WI38 (cell line): ENCODE measurements around the gene PPP1R1B.

Experiments
- H3K4me3 ChIP-seq: 2 replicates; pipeline ENCODE4 v1.5.1; 2011; ENCODE audit warnings: low read depth, mild to moderate bottlenecking, control low read depth, low read length
- CTCF ChIP-seq: IDR thresholded peaks from 2 replicates; pipeline ENCODE4 v1.5.1; 2012; ENCODE audit warnings: low read depth, mild to moderate bottlenecking, control low read depth, low read length

PPP1R1B gene

GRCh38 chr17:39597372-39598046 lies 29.2 kb upstream of the PPP1R1B start:
- no peak overlapping the region for H3K4me3 ChIP-seq
- TF ChIP-seq CTCF, result no peak

- no peak overlapping the region for H3K4me3 ChIP-seq
- TF ChIP-seq CTCF, result no peak
Observed at GRCh38 chr17:39598047-39598481, 28.7 kb upstream of the PPP1R1B start.

- TF ChIP-seq CTCF, result no peak
- no peak overlapping the region for H3K4me3 ChIP-seq
Observed at GRCh38 chr17:39598630-39599003, 28.1 kb upstream of the PPP1R1B start.

GRCh38 chr17:39599004-39599664 lies 27.6 kb upstream of the PPP1R1B start:
- no peak for TF ChIP-seq CTCF
- H3K4me3 ChIP-seq, result no peak overlapping the region

- no peak for TF ChIP-seq CTCF
- H3K4me3 ChIP-seq, result no peak overlapping the region
Observed at GRCh38 chr17:39599665-39600231, 27.0 kb upstream of the PPP1R1B start.

- H3K4me3 ChIP-seq, result no peak overlapping the region
- TF ChIP-seq CTCF, result no peak
Observed at GRCh38 chr17:39600288-39600996, 26.3 kb upstream of the PPP1R1B start.

GRCh38 chr17:39600997-39601597 lies 25.7 kb upstream of the PPP1R1B start:
- no peak overlapping the region for H3K4me3 ChIP-seq
- TF ChIP-seq CTCF, result no peak
